Measurements from ENCODE around the gene KCTD16.

KCTD16 gene

DNA sequence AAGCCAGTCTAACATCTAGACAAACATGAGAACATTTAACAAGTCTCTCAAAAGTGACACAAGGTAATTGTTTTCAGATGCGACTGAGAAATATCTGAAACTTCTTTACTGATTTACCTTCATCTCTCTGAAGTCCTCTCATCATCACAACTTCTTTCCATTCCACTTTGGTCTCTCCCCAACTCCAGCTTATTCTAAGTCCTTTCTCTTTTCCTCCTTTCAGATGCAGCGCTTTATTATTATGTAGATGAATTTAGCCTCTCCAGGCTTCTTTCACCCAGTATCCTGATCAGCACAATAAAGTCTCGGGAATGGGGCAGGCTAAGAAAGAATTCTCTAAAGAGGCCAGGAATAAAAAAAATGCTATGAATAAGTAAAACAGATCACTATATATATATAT, 128.0 kb downstream of the KCTD16 start:
- no peak overlapping the region for H3K4me3 ChIP-seq (replicated peaks; ENCODE audit: low read depth, low read length)

DNA sequence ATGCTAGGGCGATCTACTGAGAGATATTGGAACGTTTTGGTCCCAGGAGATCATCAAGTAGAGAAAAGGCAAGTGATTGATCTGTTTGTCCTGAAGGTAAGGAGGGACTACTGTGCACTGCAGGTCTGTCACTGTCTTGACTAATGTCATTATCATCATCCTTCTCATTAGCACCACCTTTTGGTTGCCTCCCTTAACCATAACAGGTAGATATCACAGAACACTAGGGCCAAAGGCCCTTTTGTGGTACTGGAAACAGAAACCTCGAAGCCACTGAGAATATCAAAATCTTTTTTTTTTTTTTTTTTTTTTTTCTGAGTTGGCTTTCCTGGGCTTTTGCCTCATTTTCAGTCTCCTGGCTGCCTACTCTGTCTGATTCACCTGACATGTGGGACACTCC, 134.0 kb downstream of the KCTD16 start:
- Histone ChIP-seq H3K4me3 (replicated peaks; ENCODE audit: low read depth, low read length) (no peak overlapping the region), H3K27me3 (replicated peaks; ENCODE audit: control insufficient read depth, insufficient read depth, low read length) (no peaks in the 10 kb centered on the region; the same call in 1 of the 2 replicates), H3K36me3 (ENCODE audit: control insufficient read depth, insufficient read depth, low read length) (no peaks in the 10 kb centered on the region)
- no peak for DNase-seq (ENCODE audit: extremely low read depth, insufficient read length)
- TF ChIP-seq, protein P1, sequence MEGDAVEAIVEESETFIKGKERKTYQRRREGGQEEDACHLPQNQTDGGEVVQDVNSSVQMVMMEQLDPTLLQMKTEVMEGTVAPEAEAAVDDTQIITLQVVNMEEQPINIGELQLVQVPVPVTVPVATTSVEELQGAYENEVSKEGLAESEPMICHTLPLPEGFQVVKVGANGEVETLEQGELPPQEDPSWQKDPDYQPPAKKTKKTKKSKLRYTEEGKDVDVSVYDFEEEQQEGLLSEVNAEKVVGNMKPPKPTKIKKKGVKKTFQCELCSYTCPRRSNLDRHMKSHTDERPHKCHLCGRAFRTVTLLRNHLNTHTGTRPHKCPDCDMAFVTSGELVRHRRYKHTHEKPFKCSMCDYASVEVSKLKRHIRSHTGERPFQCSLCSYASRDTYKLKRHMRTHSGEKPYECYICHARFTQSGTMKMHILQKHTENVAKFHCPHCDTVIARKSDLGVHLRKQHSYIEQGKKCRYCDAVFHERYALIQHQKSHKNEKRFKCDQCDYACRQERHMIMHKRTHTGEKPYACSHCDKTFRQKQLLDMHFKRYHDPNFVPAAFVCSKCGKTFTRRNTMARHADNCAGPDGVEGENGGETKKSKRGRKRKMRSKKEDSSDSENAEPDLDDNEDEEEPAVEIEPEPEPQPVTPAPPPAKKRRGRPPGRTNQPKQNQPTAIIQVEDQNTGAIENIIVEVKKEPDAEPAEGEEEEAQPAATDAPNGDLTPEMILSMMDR (IDR thresholded peaks at IDR 0.05; ENCODE audit: insufficient read depth, low read length, poor library complexity, severe bottlenecking) = no peak

More for the DNA sequence above, 128.0 kb downstream of the KCTD16 start:
- no peaks in the 10 kb centered on the region for H3K36me3 ChIP-seq (ENCODE audit: control insufficient read depth, insufficient read depth, low read length)
- DNase-seq (ENCODE audit: extremely low read depth, insufficient read length) = no peak
- TF ChIP-seq, protein P1 (IDR thresholded peaks at IDR 0.05; ENCODE audit: insufficient read depth, low read length, poor library complexity, severe bottlenecking) = no peak
- no peaks in the 10 kb centered on the region for H3K27me3 ChIP-seq (replicated peaks; ENCODE audit: control insufficient read depth, insufficient read depth, low read length)

DNA sequence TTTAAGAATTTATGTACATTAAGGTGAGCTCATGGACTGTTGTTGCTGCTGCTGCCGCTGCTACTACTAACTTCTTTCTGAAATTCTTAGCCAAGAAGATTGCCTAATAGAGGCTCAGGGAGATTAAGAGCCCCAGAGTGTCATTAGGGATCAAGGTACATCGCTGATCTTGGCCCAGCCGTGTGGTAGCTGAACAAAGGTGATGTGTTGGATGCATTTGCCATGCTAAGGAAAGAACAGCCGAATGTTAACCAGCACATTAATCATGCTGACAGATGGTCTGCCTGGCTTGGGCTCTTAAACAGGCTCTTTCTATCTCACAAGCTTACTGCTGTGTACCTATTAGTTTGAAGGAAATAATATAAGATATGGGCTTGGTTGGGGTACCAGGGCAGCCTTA, 137.1 kb downstream of the KCTD16 start:
- TF ChIP-seq, protein P1 (IDR thresholded peaks at IDR 0.05; ENCODE audit: insufficient read depth, low read length, poor library complexity, severe bottlenecking) = no peak
- DNase-seq (ENCODE audit: extremely low read depth, insufficient read length) = no peak
- Histone ChIP-seq H3K4me3 (replicated peaks; ENCODE audit: low read depth, low read length) (no peak overlapping the region), H3K27me3 (replicated peaks; ENCODE audit: control insufficient read depth, insufficient read depth, low read length) (no peaks in the 10 kb centered on the region; the same call in 1 of the 2 replicates), H3K36me3 (ENCODE audit: control insufficient read depth, insufficient read depth, low read length) (no peaks in the 10 kb centered on the region)

DNA sequence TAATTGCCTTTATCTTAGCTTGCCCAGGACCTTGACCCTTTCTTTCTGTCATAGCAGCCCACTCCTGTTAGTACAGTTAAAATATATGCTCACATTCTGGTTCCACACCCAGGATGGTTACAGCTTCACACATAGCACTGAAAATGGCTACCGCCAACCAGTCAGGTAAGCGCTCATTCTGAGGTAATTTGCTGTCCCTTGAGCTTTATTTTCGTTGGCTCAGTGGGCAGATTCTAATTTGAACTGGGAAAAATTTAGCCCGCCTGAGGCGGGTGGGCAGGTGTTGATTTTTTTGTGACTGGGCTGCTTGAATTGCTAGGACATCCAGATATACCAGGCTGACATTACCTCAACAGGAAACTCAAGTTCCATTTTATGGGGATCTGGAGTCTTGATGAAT, 137.5 kb downstream of the KCTD16 start:
- no peaks in the 10 kb centered on the region for H3K36me3 ChIP-seq (ENCODE audit: control insufficient read depth, insufficient read depth, low read length)
- TF ChIP-seq, protein P1 (IDR thresholded peaks at IDR 0.05; ENCODE audit: insufficient read depth, low read length, poor library complexity, severe bottlenecking) = no peak
- H3K27me3 ChIP-seq (replicated peaks; ENCODE audit: control insufficient read depth, insufficient read depth, low read length) = no peaks in the 10 kb centered on the region; the same call in 1 of the 2 replicates

DNA sequence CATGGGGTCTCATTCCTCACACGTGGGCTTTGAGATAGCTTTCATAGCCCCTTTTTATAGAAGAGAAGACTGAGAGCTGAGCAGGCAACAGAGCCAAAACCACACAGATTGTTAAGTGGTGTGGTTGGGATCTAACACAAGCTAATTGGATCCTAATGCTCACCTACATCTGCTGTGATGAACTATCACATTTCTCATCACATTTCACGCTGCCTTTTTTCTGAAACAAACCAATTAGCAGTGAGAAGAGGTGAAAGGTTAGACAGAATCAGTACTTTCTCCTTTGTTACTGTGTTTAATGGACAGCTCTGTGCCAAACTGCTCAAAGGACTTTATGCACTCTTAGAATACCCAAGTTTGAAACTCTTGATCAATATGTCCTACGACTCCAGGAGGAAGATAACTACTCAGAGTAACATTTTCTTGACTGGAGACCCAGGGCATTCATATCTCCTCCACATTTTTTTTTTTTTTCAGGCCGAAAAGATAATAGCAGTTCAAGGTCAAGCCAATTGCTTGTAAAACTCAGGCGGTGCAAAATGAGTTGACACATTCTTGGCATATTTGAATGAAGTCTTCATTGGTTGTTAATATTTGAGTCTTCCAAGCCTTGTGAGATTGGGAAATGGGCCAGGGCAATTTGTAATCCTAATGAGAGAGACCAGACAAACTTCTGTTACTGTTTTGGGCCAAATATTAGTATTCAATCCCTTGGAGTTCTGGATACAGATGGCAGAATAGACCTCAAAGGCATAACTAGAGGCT, 138.4 kb downstream of the KCTD16 start:
- no peaks in the 10 kb centered on the region; the same call in 1 of the 2 replicates for H3K27me3 ChIP-seq (replicated peaks; ENCODE audit: control insufficient read depth, insufficient read depth, low read length)
- no peak for DNase-seq (ENCODE audit: extremely low read depth, insufficient read length)
- TF ChIP-seq, protein P1 (IDR thresholded peaks at IDR 0.05; ENCODE audit: insufficient read depth, low read length, poor library complexity, severe bottlenecking) = no peak

More for the DNA sequence above, 137.5 kb downstream of the KCTD16 start:
- DNase-seq (ENCODE audit: extremely low read depth, insufficient read length) = no peak
- H3K4me3 ChIP-seq (replicated peaks; ENCODE audit: low read depth, low read length) = no peak overlapping the region

More for the DNA sequence above, 138.4 kb downstream of the KCTD16 start:
- Histone ChIP-seq H3K4me3 (replicated peaks; ENCODE audit: low read depth, low read length) (no peak overlapping the region), H3K36me3 (ENCODE audit: control insufficient read depth, insufficient read depth, low read length) (no peaks in the 10 kb centered on the region)
